Thoracic aorta (tissue), 2 donors: Measurements from ENCODE around the gene NR1D2. TPM values are rescaled to one million over a fixed set of nuclear protein-coding genes. Genes with fewer than 3 reads are reported as not detected.
A peak's percentile ranks its signal among the peaks of the same experiment; 100 is the strongest.

ENCODE experiments used
- ATAC-seq: fragments of 150-250 bp; one replicate; pipeline ENCODE4 v1.8.0; 2017; ENCODE audit warnings: low read depth; ENCODE audit not compliant: insufficient number of reproducible peaks, low FRiP score
- DNase-seq: peaks from one replicate; pipeline ENCODE4 v3.0.0-alpha.2; 2020; ENCODE audit warnings: low spot score
- H3K27ac ChIP-seq, 2 donors: fragments of 200-600 bp; sonication (generic); 1 replicate in 1 of 2; 2 replicates in 1 of 2; pipeline ENCODE4 v1.5.1; 2016; ENCODE audit warnings: mild to moderate bottlenecking in 2 of 2, moderate library complexity in 2 of 2
- H3K27me3 ChIP-seq: fragments of 200-600 bp; sonication (generic); replicated peaks from 2 replicates; pipeline ENCODE4 v1.6.0; 2016; ENCODE audit warnings: mild to moderate bottlenecking; ENCODE audit not compliant: insufficient read depth
- H3K36me3 ChIP-seq: fragments of 200-600 bp; sonication (generic); one replicate; pipeline ENCODE4 v1.5.1; 2016
- H3K4me1 ChIP-seq, 2 donors: fragments of 200-600 bp; sonication (generic); 1 replicate in 1 of 2; 2 replicates in 1 of 2; pipeline versions ENCODE4 v1.5.1 to v1.6.0; 2016; ENCODE audit warnings: low read depth in 2 of 2, mild to moderate bottlenecking in 1 of 2; ENCODE audit not compliant: control insufficient read depth in 1 of 2
- H3K4me3 ChIP-seq: fragments of 200-600 bp; sonication (generic); 2 replicates; pipeline ENCODE4 v1.5.1; 2016; ENCODE audit warnings: mild to moderate bottlenecking
- H3K9me3 ChIP-seq: fragments of 200-600 bp; sonication (generic); 2 replicates; pipeline ENCODE4 v1.5.1; 2016
- CTCF ChIP-seq: fragments of 200-600 bp; sonication (generic); IDR thresholded peaks from one replicate; pipeline ENCODE4 v1.5.1; 2019; ENCODE audit warnings: antibody characterized with exemption
- total RNA-seq, 2 donors: library from RNA; depleted of rRNA; stranded (reverse); fragments of >200 nt; gene quantifications; one replicate each; pipeline versions ENCODE4 v1.1.0 to v1.2.3, GENCODE V29; 2016

The NR1D2 gene
- total RNA-seq, 2 donors from 2014 or later = 33.0 to 41.6 TPM

DNA sequence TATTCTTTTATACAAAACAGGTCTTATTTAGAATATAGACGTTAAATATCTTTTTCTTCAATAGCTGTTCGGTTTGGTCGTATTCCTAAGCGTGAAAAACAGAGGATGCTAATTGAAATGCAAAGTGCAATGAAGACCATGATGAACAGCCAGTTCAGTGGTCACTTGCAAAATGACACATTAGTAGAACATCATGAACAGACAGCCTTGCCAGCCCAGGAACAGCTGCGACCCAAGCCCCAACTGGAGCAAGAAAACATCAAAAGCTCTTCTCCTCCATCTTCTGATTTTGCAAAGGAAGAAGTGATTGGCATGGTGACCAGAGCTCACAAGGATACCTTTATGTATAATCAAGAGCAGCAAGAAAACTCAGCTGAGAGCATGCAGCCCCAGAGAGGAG lies 16.8 kb downstream of the NR1D2 start:
- ATAC-seq (no peak), DNase-seq (no peak)
- Histone ChIP-seq H3K27me3 (no peaks in the 10 kb centered on the region), H3K27ac (no peak overlapping the region), H3K4me1 (peaks cover 21 to 59% of the 10 kb centered on the region in 2 donors), H3K4me3 (no peak overlapping the region), H3K36me3 (peaks cover 20% of the 10 kb centered on the region), H3K9me3 (no peaks in the 10 kb centered on the region)
- no peak for TF ChIP-seq CTCF

- Histone ChIP-seq H3K27ac (peak overlapping the region in 1 of 2 donors; percentile 25), H3K4me3 (no peak overlapping the region), H3K4me1 (peaks cover 37 to 56% of the 10 kb centered on the region in 2 donors), H3K27me3 (no peaks in the 10 kb centered on the region), H3K36me3 (peaks cover 23% of the 10 kb centered on the region), H3K9me3 (no peaks in the 10 kb centered on the region)
- no peak for DNase-seq
- ATAC-seq = no peak
- TF ChIP-seq CTCF = no peak
Observed at GRCh38 chr3:23964537-23965235, 19.6 kb downstream of the NR1D2 start.

DNA sequence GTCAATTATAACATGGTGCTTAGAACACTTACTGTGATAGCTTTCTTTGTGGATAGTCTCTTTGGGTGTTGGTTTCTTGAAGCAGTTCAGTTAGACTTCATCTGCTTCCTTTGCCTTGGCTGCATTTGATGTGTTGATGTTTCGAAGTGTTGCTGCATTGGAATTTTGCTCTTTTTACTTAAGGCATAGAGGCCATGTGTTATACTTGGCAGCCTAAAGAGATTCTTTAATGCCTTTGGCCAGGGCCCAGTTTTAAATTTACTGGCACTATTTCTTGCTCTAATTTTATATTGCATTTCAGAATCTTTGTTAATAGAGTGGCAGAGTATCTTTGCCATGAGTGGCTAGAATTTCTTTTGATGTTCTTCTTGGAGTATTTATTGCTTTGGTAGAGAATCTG lies 21.2 kb downstream of the NR1D2 start:
- peaks cover 37 to 56% of the 10 kb centered on the region in 2 donors for H3K4me1 ChIP-seq
- no peak for TF ChIP-seq CTCF
- no peaks in the 10 kb centered on the region for H3K27me3 ChIP-seq
- peaks cover 15% of the 10 kb centered on the region for H3K36me3 ChIP-seq
- no peaks in the 10 kb centered on the region for H3K9me3 ChIP-seq
- DNase-seq (no peak), ATAC-seq (no peak)
- no peak overlapping the region for H3K4me3 ChIP-seq
- H3K27ac ChIP-seq = peak overlapping the region in 1 of 2 donors; percentile 21

DNA sequence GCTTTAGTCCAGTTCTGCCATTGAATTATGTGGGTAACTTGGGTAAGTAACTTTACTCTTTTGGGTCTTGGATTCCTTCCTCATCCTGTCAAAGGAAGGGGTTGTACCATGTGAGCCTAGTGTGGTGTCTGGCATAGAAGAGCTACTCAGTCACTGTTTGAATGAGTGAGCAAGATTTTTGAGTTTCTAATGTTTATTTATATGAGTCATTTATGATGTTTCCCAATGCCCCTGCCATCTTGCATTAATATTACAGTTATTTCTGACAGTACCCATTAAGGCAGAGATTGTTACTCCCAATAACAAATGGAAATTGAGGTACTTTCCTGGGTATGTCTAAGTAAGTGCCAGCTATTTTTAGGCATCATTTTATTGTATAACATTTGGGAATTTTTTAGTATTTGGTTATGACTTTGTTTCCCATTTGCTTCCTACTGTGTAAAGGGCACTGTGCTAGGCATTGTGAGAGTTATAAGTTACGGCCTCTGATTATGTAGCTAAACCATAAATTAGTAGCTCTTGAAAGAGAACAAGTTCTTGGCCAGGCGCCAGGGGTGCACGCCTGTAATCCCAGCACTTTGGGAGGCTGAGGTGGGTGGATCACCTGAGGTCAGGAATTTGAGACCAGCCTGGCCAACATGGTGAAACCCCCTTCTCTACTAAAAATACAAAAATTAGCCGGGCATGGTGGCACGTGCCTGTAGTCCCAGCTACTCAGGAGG lies 23.5 kb downstream of the NR1D2 start:
- H3K9me3 ChIP-seq = no peaks in the 10 kb centered on the region
- DNase-seq = no peak
- ATAC-seq = no peak
- peaks cover 33 to 50% of the 10 kb centered on the region in 2 donors for H3K4me1 ChIP-seq
- no peak for TF ChIP-seq CTCF
- H3K4me3 ChIP-seq = no peak overlapping the region
- no peaks in the 10 kb centered on the region for H3K27me3 ChIP-seq
- peak overlapping the region in 1 of 2 donors; percentile 58 for H3K27ac ChIP-seq
- H3K36me3 ChIP-seq = peaks cover 18% of the 10 kb centered on the region

DNA sequence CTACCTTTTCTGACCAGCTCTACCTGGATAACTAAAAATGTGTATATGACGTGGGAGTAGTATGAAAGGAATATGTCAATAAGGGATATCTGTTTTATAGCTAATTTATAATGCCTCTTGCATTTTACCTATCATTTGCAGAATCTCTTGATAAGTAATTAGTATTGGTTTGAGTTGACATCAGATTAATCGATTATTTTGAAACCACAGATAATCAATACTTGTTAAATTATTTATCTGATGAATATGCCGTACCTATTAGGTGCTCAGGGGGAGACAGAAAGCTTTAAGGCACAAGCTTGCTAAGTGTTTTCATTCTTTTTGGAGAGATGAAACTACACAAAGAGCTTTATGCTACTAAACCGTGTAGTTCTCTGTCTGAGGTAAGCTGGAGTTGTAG lies 24.3 kb downstream of the NR1D2 start:
- Histone ChIP-seq H3K27ac (no peak overlapping the region), H3K36me3 (peaks cover 18% of the 10 kb centered on the region), H3K9me3 (no peaks in the 10 kb centered on the region), H3K27me3 (no peaks in the 10 kb centered on the region), H3K4me1 (peaks cover 33 to 43% of the 10 kb centered on the region in 2 donors), H3K4me3 (no peak overlapping the region)
- TF ChIP-seq CTCF = no peak
- ATAC-seq (no peak), DNase-seq (no peak)
